ENCODE results near the gene AVEN.

- TF ChIP-seq NANOG (IDR thresholded peaks at IDR 0.05; ENCODE audit: insufficient read depth, low read depth, low read length, poor library complexity, severe bottlenecking) (no peak), CTCF (IDR thresholded peaks at IDR 0.05; ENCODE audit: control extremely low read depth in 1 of 3, insufficient read depth in 1 of 3, low read depth in 1 of 3, low read length in 3 of 3) (no peak), RNF2 (IDR thresholded peaks at IDR 0.05; ENCODE audit: borderline replicate concordance, low read depth, low read length, missing control alignments, poor library complexity, severe bottlenecking) (no peak), FOSL1 (IDR thresholded peaks at IDR 0.05; ENCODE audit: insufficient read depth, low read depth, low read length) (no peak), ATF3 (IDR thresholded peaks at IDR 0.05; ENCODE audit: insufficient read depth, low read depth, low read length) (no peak)
Measured at GRCh38 chr15:33941279-33942063, 97.5 kb downstream of the AVEN start.

All from H1 (cell line).